HepG2 (cell line): ENCODE data around the gene GP1BA. TPM values are rescaled to one million over a fixed set of nuclear protein-coding genes. Genes with fewer than 3 reads are reported as not detected.
A peak's percentile ranks its signal among the peaks of the same experiment; 100 is the strongest.

Source experiments
- AHR ChIP-seq: IDR thresholded peaks from 2 replicates; pipeline ENCODE4 v1.6.1; 2018; ENCODE audit warnings: missing genetic modification reagents, missing compliant biosample characterization
- BHLHE40 ChIP-seq: IDR thresholded peaks from 2 replicates; pipeline ENCODE4 v1.6.1; 2011; ENCODE audit warnings: low read length, improper control_type of control experiment
- CENPT ChIP-seq: sonication (generic); formaldehyde crosslinking; IDR thresholded peaks from 2 replicates; pipeline ENCODE4 v1.8.0; 2022; ENCODE audit warnings: low read depth, mild to moderate bottlenecking, moderate library complexity, missing genetic modification reagents
- FOSL2 ChIP-seq: sonication (generic); formaldehyde crosslinking; IDR thresholded peaks from 2 replicates; pipeline ENCODE4 v1.4.0; 2020; ENCODE audit warnings: missing genetic modification reagents
- HOXA5 ChIP-seq: sonication (generic); formaldehyde crosslinking; IDR thresholded peaks from 2 replicates; pipeline ENCODE4 v1.4.0; 2020; ENCODE audit warnings: missing genetic modification reagents
- IKZF4 ChIP-seq: sonication (generic); formaldehyde crosslinking; IDR thresholded peaks from 2 replicates; pipeline ENCODE4 v1.5.1; 2020; ENCODE audit warnings: borderline replicate concordance, mild to moderate bottlenecking, low read depth, missing genetic modification reagents; ENCODE audit errors: not compliant biosample characterization
- MIER3 ChIP-seq: IDR thresholded peaks from 2 replicates; pipeline ENCODE4 v1.6.1; 2016; ENCODE audit warnings: missing compliant biosample characterization, borderline replicate concordance
- NCOR1 ChIP-seq: fragments of 200-600 bp; sonication (generic); IDR thresholded peaks from 2 replicates; pipeline ENCODE4 v1.7.0; 2017; ENCODE audit warnings: antibody characterized with exemption, low read length, borderline replicate concordance
- NFRKB ChIP-seq: fragments of 450-650 bp; IDR thresholded peaks from 2 replicates; pipeline ENCODE4 v1.6.1; 2017
- ONECUT2 ChIP-seq: sonication (generic); formaldehyde crosslinking; IDR thresholded peaks from 2 replicates; pipeline ENCODE4 v1.4.0; 2020; ENCODE audit warnings: missing genetic modification reagents
- PHF20 ChIP-seq: sonication (generic); formaldehyde crosslinking; IDR thresholded peaks from 2 replicates; pipeline ENCODE4 v1.5.0; 2020; ENCODE audit warnings: mild to moderate bottlenecking, missing genetic modification reagents
- RARG ChIP-seq: sonication (generic); formaldehyde crosslinking; IDR thresholded peaks from 2 replicates; pipeline ENCODE4 v1.4.0; 2020; ENCODE audit warnings: low read depth, mild to moderate bottlenecking, missing genetic modification reagents
- SKI ChIP-seq: fragments of 450-650 bp; IDR thresholded peaks from one replicate; pipeline ENCODE4 v1.6.1; 2018; ENCODE audit warnings: mild to moderate bottlenecking; ENCODE audit not compliant: partially characterized antibody
- SOX5 ChIP-seq: IDR thresholded peaks from 2 replicates; pipeline ENCODE4 v1.6.1; 2016; ENCODE audit warnings: borderline replicate concordance
- YY1 ChIP-seq: IDR thresholded peaks from 2 replicates; pipeline ENCODE4 v1.6.1; 2011; ENCODE audit warnings: low read length, low read depth, moderate library complexity, mild to moderate bottlenecking; ENCODE audit not compliant: insufficient read depth, insufficient replicate concordance
- ZFP41 ChIP-seq: sonication (generic); formaldehyde crosslinking; IDR thresholded peaks from 2 replicates; pipeline ENCODE4 v1.4.0; 2020; ENCODE audit warnings: mild to moderate bottlenecking, missing genetic modification reagents, borderline replicate concordance
- ZFYVE20 ChIP-seq: sonication (generic); formaldehyde crosslinking; IDR thresholded peaks from 2 replicates; pipeline ENCODE4 v1.8.0; 2023; ENCODE audit warnings: low read depth, mild to moderate bottlenecking, moderate library complexity, missing genetic modification reagents, borderline replicate concordance
- ZKSCAN8 ChIP-seq: IDR thresholded peaks from 2 replicates; pipeline ENCODE4 v1.6.1; 2016; ENCODE audit warnings: borderline replicate concordance, missing genetic modification reagents, missing compliant biosample characterization
- ZNF180 ChIP-seq: sonication (generic); formaldehyde crosslinking; IDR thresholded peaks from 2 replicates; pipeline ENCODE4 v1.4.0; 2020; ENCODE audit warnings: low read depth, missing genetic modification reagents, borderline replicate concordance
- ZNF230 ChIP-seq: sonication (generic); formaldehyde crosslinking; IDR thresholded peaks from 2 replicates; pipeline ENCODE4 v1.4.0; 2020; ENCODE audit warnings: mild to moderate bottlenecking, missing genetic modification reagents
- ZSCAN22 ChIP-seq: sonication (generic); formaldehyde crosslinking; IDR thresholded peaks from 2 replicates; pipeline ENCODE4 v1.4.0; 2020; ENCODE audit warnings: mild to moderate bottlenecking, missing genetic modification reagents
- polyA plus RNA-seq, 8 experiments: library from polyadenylated mRNA; depleted of rRNA in 3 of 8; stranded (reverse) in 7 of 8; unstranded in 1 of 8; fragments of >200 nt; fragmentation: Illumina TruSeq in 4 of 8; extraction: Trizol in 4 of 8; gene quantifications; 2 replicates each; pipeline versions ENCODE4 v1.2.1 to v1.2.3, GENCODE V29; 2011 to 2016; ENCODE audit warnings: low read depth in 4 of 8, missing spikeins in 1 of 8, mixed read lengths in 1 of 8; ENCODE audit not compliant: insufficient read depth in 1 of 8
- total RNA-seq, 5 experiments: library from RNA; depleted of rRNA; stranded (reverse); fragments of >200 nt; fragmentation: Illumina TruSeq; extraction: Trizol; gene quantifications; 2 replicates each; pipeline ENCODE4 v1.2.3, GENCODE V29; 2016; ENCODE audit warnings: low read depth in 1 of 5
- TF ChIP-seq, protein P1 (sequence below): sonication (generic); formaldehyde crosslinking; IDR thresholded peaks from 2 replicates; pipeline ENCODE4 v1.8.0; 2022; ENCODE audit warnings: missing genetic modification reagents, mild to moderate bottlenecking, inconsistent platforms, borderline replicate concordance
- TF ChIP-seq, protein P2 (sequence below): sonication (generic); formaldehyde crosslinking; IDR thresholded peaks from 2 replicates; pipeline ENCODE4 v1.5.1; 2020; ENCODE audit warnings: mild to moderate bottlenecking, moderate library complexity, missing genetic modification reagents
- TF ChIP-seq, protein P3 (sequence below): IDR thresholded peaks from 2 replicates; pipeline ENCODE4 v1.6.1; 2016; ENCODE audit warnings: mild to moderate bottlenecking, missing biosample characterization, missing genetic modification reagents
- TF ChIP-seq, protein P4 (sequence below): fragments of 450-650 bp; IDR thresholded peaks from 2 replicates; pipeline ENCODE4 v1.6.1; 2017; ENCODE audit warnings: mild to moderate bottlenecking

Gene GP1BA
- total and polyA plus RNA-seq, 2 of the 13 experiments (the other 11 are each of a cell fraction or from before 2014, with no cell fraction given), result not detected

DNA sequence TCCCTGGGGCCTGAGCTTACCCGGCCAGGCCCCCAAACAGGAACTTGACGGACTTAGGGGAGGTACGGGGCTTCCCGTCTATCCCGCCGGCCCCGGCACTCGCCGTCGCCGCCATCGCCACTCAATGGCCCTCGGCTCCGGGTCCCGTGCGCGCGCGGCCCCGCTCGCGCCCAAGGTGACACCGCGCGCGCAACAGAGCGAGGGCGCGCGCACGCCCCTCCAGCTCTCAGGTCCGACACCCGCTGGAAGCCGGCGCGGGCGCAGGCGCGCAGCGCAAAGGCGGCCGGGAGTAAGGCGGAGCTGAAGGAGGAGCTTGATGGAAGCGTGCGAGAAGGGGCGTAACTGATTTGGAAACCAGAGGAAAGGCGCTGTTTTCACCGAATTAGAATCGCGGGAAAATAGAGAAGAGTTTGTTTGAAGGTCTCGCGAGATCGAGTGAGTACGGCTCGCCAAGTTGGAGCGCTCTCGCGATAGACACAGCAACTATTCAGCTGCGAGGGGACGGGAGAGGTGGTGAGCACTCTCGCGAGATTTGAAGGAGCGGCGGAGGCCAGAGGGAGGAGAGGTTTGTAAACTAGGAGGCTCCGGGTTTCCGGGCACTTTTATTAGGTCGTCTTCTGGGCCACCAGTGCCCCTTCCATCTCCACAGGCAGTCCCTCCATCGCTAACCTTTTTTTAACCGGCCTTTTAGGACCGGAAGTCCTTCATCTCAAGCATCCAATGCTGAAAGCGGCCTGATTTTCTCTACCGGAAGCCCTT lies 7.9 kb downstream of the GP1BA start, which contains the start of the genes RNF167 and SLC25A11 (continued):
- TF ChIP-seq, protein P1, sequence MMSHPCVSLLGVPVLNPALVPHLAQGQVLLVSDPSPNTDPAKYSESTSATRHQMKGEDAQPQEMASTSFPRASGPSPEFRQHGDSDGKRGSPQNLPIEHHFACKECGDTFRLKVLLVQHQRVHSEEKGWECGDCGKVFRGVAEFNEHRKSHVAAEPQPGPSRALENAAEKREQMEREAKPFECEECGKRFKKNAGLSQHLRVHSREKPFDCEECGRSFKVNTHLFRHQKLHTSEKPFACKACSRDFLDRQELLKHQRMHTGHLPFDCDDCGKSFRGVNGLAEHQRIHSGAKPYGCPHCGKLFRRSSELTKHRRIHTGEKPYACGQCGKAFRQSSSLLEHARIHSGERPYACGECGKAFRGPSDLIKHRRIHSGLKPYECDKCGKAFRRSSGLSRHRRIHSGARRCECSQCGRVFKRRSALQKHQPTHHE (CRISPR knock-in tag), result 0 out of 2 replicates have a peak, but pooled peaks have one; percentile 24
- TF ChIP-seq ONECUT2 (0 out of 2 replicates have a peak, but pooled peaks have one; percentile 2), NFRKB (no peak), MIER3 (CRISPR knock-in tag) (no peak), IKZF4 (peak; percentile 49), FOSL2 (CRISPR knock-in tag) (no peak), BHLHE40 (peak; percentile 87), ZFYVE20 (CRISPR knock-in tag) (no peak), PHF20 (CRISPR knock-in tag) (peak; percentile 69; the same call in 1 of the 2 replicates), CENPT (CRISPR knock-in tag) (no peak), ZSCAN22 (no peak), HOXA5 (CRISPR knock-in tag) (peak; percentile 40; the same call in 1 of the 2 replicates), SKI (peak; percentile 16), ZKSCAN8 (no peak), SOX5 (CRISPR knock-in tag) (no peak), RARG (CRISPR knock-in tag) (no peak), NCOR1 (no peak; the same call in 1 of the 2 replicates), ZNF230 (CRISPR knock-in tag) (no peak), YY1 (peak; percentile 87), ZFP41 (CRISPR knock-in tag) (no peak), AHR (CRISPR knock-in tag) (no peak), ZNF180 (CRISPR knock-in tag) (no peak)
- TF ChIP-seq, protein P2, sequence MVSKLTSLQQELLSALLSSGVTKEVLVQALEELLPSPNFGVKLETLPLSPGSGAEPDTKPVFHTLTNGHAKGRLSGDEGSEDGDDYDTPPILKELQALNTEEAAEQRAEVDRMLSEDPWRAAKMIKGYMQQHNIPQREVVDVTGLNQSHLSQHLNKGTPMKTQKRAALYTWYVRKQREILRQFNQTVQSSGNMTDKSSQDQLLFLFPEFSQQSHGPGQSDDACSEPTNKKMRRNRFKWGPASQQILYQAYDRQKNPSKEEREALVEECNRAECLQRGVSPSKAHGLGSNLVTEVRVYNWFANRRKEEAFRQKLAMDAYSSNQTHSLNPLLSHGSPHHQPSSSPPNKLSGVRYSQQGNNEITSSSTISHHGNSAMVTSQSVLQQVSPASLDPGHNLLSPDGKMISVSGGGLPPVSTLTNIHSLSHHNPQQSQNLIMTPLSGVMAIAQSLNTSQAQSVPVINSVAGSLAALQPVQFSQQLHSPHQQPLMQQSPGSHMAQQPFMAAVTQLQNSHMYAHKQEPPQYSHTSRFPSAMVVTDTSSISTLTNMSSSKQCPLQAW (CRISPR knock-in tag), result peak; percentile 40; the same call in 1 of the 2 replicates
- TF ChIP-seq, protein P3, sequence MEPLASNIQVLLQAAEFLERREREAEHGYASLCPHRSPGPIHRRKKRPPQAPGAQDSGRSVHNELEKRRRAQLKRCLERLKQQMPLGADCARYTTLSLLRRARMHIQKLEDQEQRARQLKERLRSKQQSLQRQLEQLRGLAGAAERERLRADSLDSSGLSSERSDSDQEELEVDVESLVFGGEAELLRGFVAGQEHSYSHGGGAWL, result no peak
- TF ChIP-seq, protein P4, sequence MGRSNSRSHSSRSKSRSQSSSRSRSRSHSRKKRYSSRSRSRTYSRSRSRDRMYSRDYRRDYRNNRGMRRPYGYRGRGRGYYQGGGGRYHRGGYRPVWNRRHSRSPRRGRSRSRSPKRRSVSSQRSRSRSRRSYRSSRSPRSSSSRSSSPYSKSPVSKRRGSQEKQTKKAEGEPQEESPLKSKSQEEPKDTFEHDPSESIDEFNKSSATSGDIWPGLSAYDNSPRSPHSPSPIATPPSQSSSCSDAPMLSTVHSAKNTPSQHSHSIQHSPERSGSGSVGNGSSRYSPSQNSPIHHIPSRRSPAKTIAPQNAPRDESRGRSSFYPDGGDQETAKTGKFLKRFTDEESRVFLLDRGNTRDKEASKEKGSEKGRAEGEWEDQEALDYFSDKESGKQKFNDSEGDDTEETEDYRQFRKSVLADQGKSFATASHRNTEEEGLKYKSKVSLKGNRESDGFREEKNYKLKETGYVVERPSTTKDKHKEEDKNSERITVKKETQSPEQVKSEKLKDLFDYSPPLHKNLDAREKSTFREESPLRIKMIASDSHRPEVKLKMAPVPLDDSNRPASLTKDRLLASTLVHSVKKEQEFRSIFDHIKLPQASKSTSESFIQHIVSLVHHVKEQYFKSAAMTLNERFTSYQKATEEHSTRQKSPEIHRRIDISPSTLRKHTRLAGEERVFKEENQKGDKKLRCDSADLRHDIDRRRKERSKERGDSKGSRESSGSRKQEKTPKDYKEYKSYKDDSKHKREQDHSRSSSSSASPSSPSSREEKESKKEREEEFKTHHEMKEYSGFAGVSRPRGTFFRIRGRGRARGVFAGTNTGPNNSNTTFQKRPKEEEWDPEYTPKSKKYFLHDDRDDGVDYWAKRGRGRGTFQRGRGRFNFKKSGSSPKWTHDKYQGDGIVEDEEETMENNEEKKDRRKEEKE, result no peak
